ENCODE results near the gene RTN4RL1. TPM values are rescaled to one million over a fixed set of nuclear protein-coding genes. Genes with fewer than 3 reads are reported as not detected.

Gene RTN4RL1
- total RNA-seq, 1 donor from 2014 or later, result 11.5 TPM

GRCh38 chr17:1912146-1912545 lies 113.0 kb downstream of the RTN4RL1 start:
- DNase-seq (ENCODE audit: low spot score in 2 of 2), result no peak
- no peaks in the 10 kb centered on the region for H3K9me3 ChIP-seq
- intact Hi-C loops (cut with DNase I), result no loop called here

GRCh38 chr17:1909985-1910384 lies 115.1 kb downstream of the RTN4RL1 start:
- H3K27ac ChIP-seq, result no peak overlapping the region
- H3K9me3 ChIP-seq, result no peaks in the 10 kb centered on the region
- peaks cover 6 to 13% of the 10 kb centered on the region in 2 donors for H3K4me1 ChIP-seq
- intact Hi-C loops (cut with DNase I), result loop anchor here (1.0 to 10.0 kb wide), 2 partner anchors 120 to 335 kb away; partner anchors contain the start of gene DPH1
- no peak for TF ChIP-seq CTCF (IDR thresholded peaks at IDR 0.05)
- no peak for DNase-seq (ENCODE audit: low spot score in 2 of 2)
- peaks cover 10% of the 10 kb centered on the region for H3K27me3 ChIP-seq
- H3K36me3 ChIP-seq, result no peaks in the 10 kb centered on the region
- no peak overlapping the region for H3K4me3 ChIP-seq

More at GRCh38 chr17:1912146-1912545, 113.0 kb downstream of the RTN4RL1 start:
- H3K27me3 ChIP-seq, result peaks cover 10% of the 10 kb centered on the region
- no peak for TF ChIP-seq CTCF (IDR thresholded peaks at IDR 0.05)
- no peaks in the 10 kb centered on the region for H3K36me3 ChIP-seq
- H3K27ac ChIP-seq, result no peak overlapping the region
- no peak overlapping the region for H3K4me3 ChIP-seq
- peaks cover 6 to 13% of the 10 kb centered on the region in 2 donors for H3K4me1 ChIP-seq

- DNase-seq (ENCODE audit: low spot score in 2 of 2), result peak in 1 of 2 donors; percentile 73
- intact Hi-C loops (cut with DNase I), result loop anchor here (1.0 to 10.0 kb wide), 4 partner anchors 117 to 336 kb away; partner anchors contain the start of gene DPH1
Measured at GRCh38 chr17:1908699-1909309, 116.3 kb downstream of the RTN4RL1 start.

GRCh38 chr17:1907909-1908698 lies 117.0 kb downstream of the RTN4RL1 start:
- Histone ChIP-seq H3K4me3 (peak overlapping the region; percentile 4 to 56), H3K4me1 (peaks cover 6 to 13% of the 10 kb centered on the region in 2 donors), H3K27me3 (peaks cover 10% of the 10 kb centered on the region), H3K9me3 (no peaks in the 10 kb centered on the region), H3K27ac (no peak overlapping the region), H3K36me3 (no peaks in the 10 kb centered on the region)
- intact Hi-C loops (cut with DNase I), result loop anchor here (1.0 to 10.0 kb wide), 3 partner anchors 118 to 337 kb away; no protein-coding TSS in a partner anchor
- TF ChIP-seq CTCF (IDR thresholded peaks at IDR 0.05), result no peak
- DNase-seq (ENCODE audit: low spot score in 2 of 2), result no peak

More at GRCh38 chr17:1908699-1909309, 116.3 kb downstream of the RTN4RL1 start:
- H3K4me1 ChIP-seq, result peaks cover 6 to 13% of the 10 kb centered on the region in 2 donors
- H3K27me3 ChIP-seq, result peaks cover 10% of the 10 kb centered on the region
- H3K4me3 ChIP-seq, result peak overlapping the region; percentile 4 to 56
- peak; percentile 54 to 80 (median 65) for TF ChIP-seq CTCF (IDR thresholded peaks at IDR 0.05)
- no peaks in the 10 kb centered on the region for H3K36me3 ChIP-seq
- H3K9me3 ChIP-seq, result no peaks in the 10 kb centered on the region
- no peak overlapping the region for H3K27ac ChIP-seq

GRCh38 chr17:1907216-1907631 lies 117.9 kb downstream of the RTN4RL1 start:
- Histone ChIP-seq H3K9me3 (no peaks in the 10 kb centered on the region), H3K4me1 (peaks cover 6 to 13% of the 10 kb centered on the region in 2 donors), H3K4me3 (no peak overlapping the region), H3K36me3 (no peaks in the 10 kb centered on the region), H3K27ac (no peak overlapping the region), H3K27me3 (peaks cover 4% of the 10 kb centered on the region)
- no peak for DNase-seq (ENCODE audit: low spot score in 2 of 2)
- intact Hi-C loops (cut with DNase I), result loop anchor here (10.0 kb wide), 1 partner anchor 338 kb away; no protein-coding TSS in a partner anchor
- TF ChIP-seq CTCF (IDR thresholded peaks at IDR 0.05), result no peak

Data from ascending aorta (tissue), 2 donors.